ENCODE data around the gene ATP2B3. TPM values are rescaled to one million over a fixed set of nuclear protein-coding genes. Genes with fewer than 3 reads are reported as not detected.

ATP2B3 gene
- total RNA-seq, 2 donors from 2014 or later, result 0.85 TPM; not detected in 1

DNA sequence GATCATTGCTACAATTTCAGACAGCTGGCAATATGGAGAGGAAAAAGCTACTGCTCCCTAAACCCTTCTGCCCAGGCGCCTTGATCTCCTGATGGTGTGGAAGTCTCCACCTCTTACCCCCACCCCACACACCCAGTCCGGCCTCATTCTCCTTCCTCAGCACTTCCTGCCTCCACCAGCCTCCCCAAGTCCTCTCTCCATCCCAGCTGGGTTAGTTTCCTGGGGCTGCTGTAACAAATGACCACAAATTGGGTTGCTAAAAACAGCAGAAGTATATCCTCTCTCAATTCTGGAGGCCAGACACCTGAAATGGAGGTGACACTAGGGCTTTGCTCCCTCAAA, 82.6 kb downstream of the ATP2B3 start:
- Histone ChIP-seq H3K27me3 (replicated peaks; ENCODE audit: insufficient read depth) (no peaks in the 10 kb centered on the region), H3K27ac (no peak overlapping the region), H3K36me3 (no peaks in the 10 kb centered on the region), H3K4me1 (replicated peaks) (no peaks in the 10 kb centered on the region), H3K9me3 (no peaks in the 10 kb centered on the region), H3K4me3 (peak overlapping the region; percentile 44 to 49)
- DNase-seq (ENCODE audit: low spot score), result no peak
- intact Hi-C loops (cut with DNase I), result no loop called here
- 14% methylated on average over 2 of the region's 2 CpGs for WGBS
- no peak for TF ChIP-seq CTCF (IDR thresholded peaks at IDR 0.05)
- no peak for TF ChIP-seq POLR2A (IDR thresholded peaks at IDR 0.05)
- no peak for TF ChIP-seq POLR2AphosphoS5 (IDR thresholded peaks at IDR 0.05)

- Histone ChIP-seq H3K27ac (no peak overlapping the region), H3K4me1 (replicated peaks) (no peaks in the 10 kb centered on the region), H3K9me3 (no peaks in the 10 kb centered on the region), H3K4me3 (no peak overlapping the region), H3K36me3 (no peaks in the 10 kb centered on the region), H3K27me3 (replicated peaks; ENCODE audit: insufficient read depth) (no peaks in the 10 kb centered on the region)
- WGBS, result 67% methylated on average over 7 of the region's 7 CpGs
- intact Hi-C loops (cut with DNase I), result no loop called here
- TF ChIP-seq POLR2A (IDR thresholded peaks at IDR 0.05) (no peak), POLR2AphosphoS5 (IDR thresholded peaks at IDR 0.05) (no peak), CTCF (IDR thresholded peaks at IDR 0.05) (no peak)
- DNase-seq (ENCODE audit: low spot score), result no peak
Measured at GRCh38 chrX:153600921-153601320, 83.5 kb downstream of the ATP2B3 start.

- Histone ChIP-seq H3K4me3 (no peak overlapping the region), H3K36me3 (no peaks in the 10 kb centered on the region), H3K27me3 (replicated peaks; ENCODE audit: insufficient read depth) (no peaks in the 10 kb centered on the region), H3K9me3 (no peaks in the 10 kb centered on the region), H3K27ac (no peak overlapping the region), H3K4me1 (replicated peaks) (no peaks in the 10 kb centered on the region)
- no peak for TF ChIP-seq POLR2A (IDR thresholded peaks at IDR 0.05)
- no peak for TF ChIP-seq POLR2AphosphoS5 (IDR thresholded peaks at IDR 0.05)
- no peak for TF ChIP-seq CTCF (IDR thresholded peaks at IDR 0.05)
- DNase-seq (ENCODE audit: low spot score), result no peak
- intact Hi-C loops (cut with DNase I), result no loop called here
- 91% methylated on average over 12 of the region's 12 CpGs for WGBS
Measured at GRCh38 chrX:153601511-153602110, 84.2 kb downstream of the ATP2B3 start.

DNA sequence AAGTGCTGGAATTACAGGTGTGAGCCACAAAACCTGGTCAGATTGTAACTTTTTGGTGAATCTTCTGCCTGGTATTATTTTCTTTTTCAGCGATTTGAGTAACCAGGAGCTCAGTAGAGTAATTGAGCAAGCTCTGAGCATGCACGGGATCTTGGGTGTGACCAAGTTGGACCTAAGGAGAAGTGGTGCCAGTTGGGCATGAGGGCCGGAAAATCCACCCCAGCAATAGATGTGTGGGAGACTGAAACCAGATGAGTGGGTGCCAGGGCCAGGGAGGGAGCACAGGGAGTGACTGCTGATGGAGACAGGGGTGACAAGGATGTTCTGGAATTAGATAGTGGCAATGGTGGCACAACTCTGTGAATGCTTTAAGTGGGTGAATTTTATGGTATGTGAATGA, 85.2 kb downstream of the ATP2B3 start:
- WGBS, result 98% methylated on average over 3 of the region's 3 CpGs
- intact Hi-C loops (cut with DNase I), result no loop called here

More for the DNA sequence above, 85.2 kb downstream of the ATP2B3 start:
- Histone ChIP-seq H3K4me1 (replicated peaks) (no peaks in the 10 kb centered on the region), H3K27me3 (replicated peaks; ENCODE audit: insufficient read depth) (no peaks in the 10 kb centered on the region), H3K36me3 (no peaks in the 10 kb centered on the region), H3K9me3 (no peaks in the 10 kb centered on the region), H3K27ac (no peak overlapping the region), H3K4me3 (no peak overlapping the region)
- DNase-seq (ENCODE audit: low spot score), result no peak
- TF ChIP-seq CTCF (IDR thresholded peaks at IDR 0.05), result no peak
- no peak for TF ChIP-seq POLR2A (IDR thresholded peaks at IDR 0.05)
- TF ChIP-seq POLR2AphosphoS5 (IDR thresholded peaks at IDR 0.05), result no peak
